Mesendoderm (in vitro differentiated cells): Measurements from ENCODE around the gene LETMD1.

ENCODE experiments used
- DNase-seq: peaks from one replicate; pipeline ENCODE4 v3.0.0; 2013
- H2AK5ac ChIP-seq: 2 replicates; pipeline ENCODE4 v1.6.1; 2013; ENCODE audit warnings: low read length, inconsistent platforms
- H2BK120ac ChIP-seq: 2 replicates; pipeline ENCODE4 v1.6.1; 2013; ENCODE audit warnings: low read depth, mild to moderate bottlenecking, low read length, moderate library complexity, mixed read lengths
- H2BK15ac ChIP-seq: replicated peaks from 2 replicates; pipeline ENCODE4 v1.6.1; 2013; ENCODE audit warnings: low read depth, mild to moderate bottlenecking, moderate library complexity
- H2BK5ac ChIP-seq: 2 replicates; pipeline ENCODE4 v1.6.1; 2013; ENCODE audit warnings: low read length, inconsistent platforms
- H3K18ac ChIP-seq: 2 replicates; pipeline ENCODE4 v1.6.1; 2013; ENCODE audit warnings: mild to moderate bottlenecking, low read length, mixed read lengths
- H3K23ac ChIP-seq: one replicate; pipeline ENCODE4 v1.6.1; 2013; ENCODE audit warnings: low read length
- H3K27ac ChIP-seq: 2 replicates; pipeline ENCODE4 v1.5.1; 2013; ENCODE audit warnings: low read depth, mild to moderate bottlenecking, inconsistent platforms, low read length, moderate library complexity
- H3K27me3 ChIP-seq: 2 replicates; pipeline ENCODE4 v1.6.1; 2013; ENCODE audit warnings: low read length, control low read depth, mild to moderate bottlenecking, inconsistent platforms; ENCODE audit not compliant: insufficient read depth, poor library complexity
- H3K36me3 ChIP-seq: 2 replicates; pipeline ENCODE4 v1.6.1; 2013; ENCODE audit warnings: low read length, inconsistent platforms; ENCODE audit not compliant: control insufficient read depth, insufficient read depth
- H3K4ac ChIP-seq: one replicate; pipeline ENCODE4 v1.6.1; 2013; ENCODE audit warnings: low read depth, mild to moderate bottlenecking, low read length, moderate library complexity
- H3K4me1 ChIP-seq: 2 replicates; pipeline ENCODE4 v1.6.1; 2013; ENCODE audit warnings: low read depth, low read length, inconsistent platforms; ENCODE audit not compliant: control insufficient read depth
- H3K4me2 ChIP-seq: 2 replicates; pipeline ENCODE4 v1.6.1; 2013; ENCODE audit warnings: low read length
- H3K4me3 ChIP-seq: 2 replicates; pipeline ENCODE4 v1.5.1; 2013; ENCODE audit warnings: mild to moderate bottlenecking, low read length
- H3K56ac ChIP-seq: one replicate; pipeline ENCODE4 v1.6.1; 2013; ENCODE audit warnings: low read length
- H3K79me1 ChIP-seq: 2 replicates; pipeline ENCODE4 v1.6.1; 2013; ENCODE audit warnings: low read length, inconsistent platforms
- H3K79me2 ChIP-seq: 2 replicates; pipeline ENCODE4 v1.6.1; 2013; ENCODE audit warnings: mild to moderate bottlenecking, low read length; ENCODE audit not compliant: control insufficient read depth, insufficient read depth
- H3K9ac ChIP-seq: 2 replicates; pipeline ENCODE4 v1.6.1; 2013; ENCODE audit warnings: low read length, inconsistent platforms
- H4K5ac ChIP-seq: one replicate; pipeline ENCODE4 v1.6.1; 2013; ENCODE audit warnings: low read length
- H4K8ac ChIP-seq: one replicate; pipeline ENCODE4 v1.6.1; 2013; ENCODE audit warnings: low read depth, mild to moderate bottlenecking, control low read depth, low read length, moderate library complexity
- WGBS: extraction: QIAGEN DNeasy Blood & Tissue Kit; methylation state at CpG from one replicate; pipeline ENCODE4 v1.1.7; 2013; ENCODE audit warnings: low lambda C conversion rate, missing lambda C conversion rate; ENCODE audit not compliant: insufficient coverage; ENCODE audit errors: extremely low coverage; 5-methylcytosine and 5-hydroxymethylcytosine counted together

The LETMD1 gene

GRCh38 chr12:51080136-51080535 lies 32.0 kb downstream of the LETMD1 start:
- H2AK5ac ChIP-seq, result no peak overlapping the region

GRCh38 chr12:51081421-51081820 lies 33.3 kb downstream of the LETMD1 start:
- Histone ChIP-seq H3K18ac (no peak overlapping the region), H3K4me2 (no peak overlapping the region), H3K27me3 (no peaks in the 10 kb centered on the region), H3K79me2 (peaks cover 35% of the 10 kb centered on the region), H2BK15ac (no peak overlapping the region), H3K9ac (no peak overlapping the region), H3K4ac (no peak overlapping the region), H3K79me1 (peaks cover 11% of the 10 kb centered on the region), H3K23ac (no peak overlapping the region), H2AK5ac (no peak overlapping the region), H4K8ac (no peak overlapping the region), H3K27ac (no peak overlapping the region), H3K56ac (no peak overlapping the region), H2BK5ac (no peak overlapping the region), H3K36me3 (no peaks in the 10 kb centered on the region), H4K5ac (no peak overlapping the region), H2BK120ac (no peak overlapping the region), H3K4me1 (no peaks in the 10 kb centered on the region), H3K4me3 (no peak overlapping the region)
- DNase-seq, result no peak
- WGBS, result no CpG with 5 or more reads among the region's 1 CpG

More at GRCh38 chr12:51080136-51080535, 32.0 kb downstream of the LETMD1 start:
- Histone ChIP-seq H3K79me1 (peaks cover 18% of the 10 kb centered on the region), H3K4me3 (no peak overlapping the region), H3K36me3 (no peaks in the 10 kb centered on the region), H3K27me3 (no peaks in the 10 kb centered on the region), H2BK5ac (no peak overlapping the region), H3K79me2 (peaks cover 41% of the 10 kb centered on the region), H3K18ac (no peak overlapping the region), H3K4ac (no peak overlapping the region), H3K23ac (no peak overlapping the region), H3K9ac (no peak overlapping the region), H2BK120ac (no peak overlapping the region), H3K27ac (no peak overlapping the region), H2BK15ac (no peak overlapping the region), H4K8ac (no peak overlapping the region), H3K56ac (no peak overlapping the region), H4K5ac (no peak overlapping the region), H3K4me1 (no peaks in the 10 kb centered on the region), H3K4me2 (no peak overlapping the region)
- DNase-seq, result no peak
- WGBS, result no CpG with 5 or more reads among the region's 4 CpGs

- H3K79me1 ChIP-seq, result peaks cover 5% of the 10 kb centered on the region
- H3K27me3 ChIP-seq, result no peaks in the 10 kb centered on the region
- H3K4me2 ChIP-seq, result peak overlapping the region; percentile 94
- H4K8ac ChIP-seq, result no peak overlapping the region
- H3K23ac ChIP-seq, result peak overlapping the region; percentile 80
- 100% methylated on average over 1 of the region's 18 CpGs for WGBS
- H3K4ac ChIP-seq, result peak overlapping the region; percentile 61
- peak overlapping the region; percentile 86 for H3K9ac ChIP-seq
- peaks cover 27% of the 10 kb centered on the region for H3K79me2 ChIP-seq
- no peak overlapping the region for H4K5ac ChIP-seq
- peak overlapping the region; percentile 95 for H3K4me3 ChIP-seq
- no peak overlapping the region for H2BK120ac ChIP-seq
- H3K27ac ChIP-seq, result peak overlapping the region; percentile 88
- H3K18ac ChIP-seq, result peak overlapping the region; percentile 95
- H3K36me3 ChIP-seq, result no peaks in the 10 kb centered on the region
- H2BK15ac ChIP-seq, result no peak overlapping the region
- no peaks in the 10 kb centered on the region for H3K4me1 ChIP-seq
- H2BK5ac ChIP-seq, result no peak overlapping the region
- peak; percentile 87 for DNase-seq
- H2AK5ac ChIP-seq, result no peak overlapping the region
- H3K56ac ChIP-seq, result peak overlapping the region; percentile 97
These were observed 34.5 kb downstream of the LETMD1 start for GRCh38 chr12:51082561-51083125.

- Histone ChIP-seq H2BK15ac (no peak within 1 kb of the TSS), H3K36me3 (no peaks in the 10 kb centered on the region), H3K4me1 (no peaks in the 10 kb centered on the region), H3K79me2 (peaks cover 22% of the 10 kb centered on the region), H4K8ac (no peak within 1 kb of the TSS), H3K27ac (peak within 1 kb of the TSS; percentile 88), H3K79me1 (peaks cover 5% of the 10 kb centered on the region), H2AK5ac (no peak within 1 kb of the TSS), H3K23ac (peak within 1 kb of the TSS; percentile 80), H3K4me3 (peak within 1 kb of the TSS; percentile 95), H3K4me2 (peak within 1 kb of the TSS; percentile 94), H3K9ac (peak within 1 kb of the TSS; percentile 86), H3K18ac (peak within 1 kb of the TSS; percentile 95), H4K5ac (no peak within 1 kb of the TSS), H3K27me3 (no peaks in the 10 kb centered on the region), H3K4ac (peak within 1 kb of the TSS; percentile 61), H2BK5ac (no peak within 1 kb of the TSS), H2BK120ac (no peak within 1 kb of the TSS), H3K56ac (peak within 1 kb of the TSS; percentile 97)
- peak; percentile 98 for DNase-seq
- WGBS, result no CpG with 5 or more reads among the region's 74 CpGs
These were observed 35.2 kb downstream of the LETMD1 start, which contains the start of gene CSRNP2 for GRCh38 chr12:51083126-51083833. TSS of gene CSRNP2 (minus strand) at chr12:51083596. CDS start at chr12:51076561, 7,035 bp downstream.

GRCh38 chr12:51085757-51086156 lies 37.6 kb downstream of the LETMD1 start:
- Histone ChIP-seq H3K4ac (no peak overlapping the region), H3K18ac (no peak overlapping the region), H3K56ac (no peak overlapping the region), H2BK5ac (no peak overlapping the region), H3K23ac (no peak overlapping the region), H3K4me2 (no peak overlapping the region), H2AK5ac (no peak overlapping the region), H2BK15ac (no peak overlapping the region), H3K4me3 (no peak overlapping the region), H3K79me1 (peaks cover 4% of the 10 kb centered on the region), H3K79me2 (peaks cover 14% of the 10 kb centered on the region), H3K9ac (no peak overlapping the region), H3K27me3 (no peaks in the 10 kb centered on the region), H4K5ac (no peak overlapping the region), H3K4me1 (no peaks in the 10 kb centered on the region), H3K27ac (no peak overlapping the region), H4K8ac (no peak overlapping the region), H2BK120ac (no peak overlapping the region), H3K36me3 (no peaks in the 10 kb centered on the region)
- WGBS, result no CpG with 5 or more reads among the region's 3 CpGs
- no peak for DNase-seq
